Thyroid gland (tissue), 4 donors: ENCODE results near the gene PLCB1.

Source experiments
- CTCF ChIP-seq, 6 experiments: fragments of 200-600 bp in 3 of 6; fragments of 450-650 bp in 3 of 6; sonication (generic) in 3 of 6; IDR thresholded peaks; one replicate each; pipeline ENCODE4 v1.5.1; 2016 to 2019; ENCODE audit warnings: antibody characterized with exemption in 6 of 6, mild to moderate bottlenecking in 2 of 6, inconsistent platforms in 1 of 6, moderate library complexity in 1 of 6
- POLR2A ChIP-seq, 2 donors: fragments of 450-650 bp; IDR thresholded peaks; one replicate each; pipeline ENCODE4 v1.6.1; 2017; ENCODE audit warnings: antibody characterized with exemption in 2 of 2, mild to moderate bottlenecking in 2 of 2, moderate library complexity in 1 of 2

- TF ChIP-seq CTCF (IDR thresholded peaks at IDR 0.05) (no peak), POLR2A (IDR thresholded peaks at IDR 0.05) (no peak)
Observed at GRCh38 chr20:8480597-8480996, 348.5 kb downstream of the PLCB1 start.
